MM.1S (cell line): ENCODE results near the gene PCMTD2.
"Not testable (repeated sequence)": the region's sequence is repeated elsewhere in the genome, so short reads cannot be mapped to it uniquely, and the experiment has no call there.

Experiments
- CTCF ChIP-seq: fragments of 300-600 bp; sonication (generic); IDR thresholded peaks from 2 replicates; pipeline ENCODE4 v1.5.1; 2016; ENCODE audit warnings: antibody characterized with exemption, low read length, mixed read lengths
- EZH2phosphoT487 ChIP-seq: fragments of 300-600 bp; sonication (generic); IDR thresholded peaks from 2 replicates; pipeline ENCODE4 v1.6.1; 2018; ENCODE audit warnings: antibody characterized with exemption, low read length

- TF ChIP-seq CTCF, EZH2phosphoT487: not testable (repeated sequence)
Observed at GRCh38 chr20:64313761-64314160, 58.2 kb downstream of the PCMTD2 start.
